K562 (cell line): ENCODE data around the gene CPED1. TPM values are rescaled to one million over a fixed set of nuclear protein-coding genes. Genes with fewer than 3 reads are reported as not detected.

Experiments
- ATF1 ChIP-seq, 2 experiments: fragments of 450-650 bp in 1 of 2; IDR thresholded peaks; 2 replicates each; pipeline ENCODE4 v1.6.1; 2016; ENCODE audit warnings: missing compliant biosample characterization in 1 of 2, missing genetic modification characterization in 1 of 2
- CTBP1 ChIP-seq: fragments of 450-650 bp; IDR thresholded peaks from 2 replicates; pipeline ENCODE4 v1.6.1; 2016; ENCODE audit warnings: borderline replicate concordance
- NR4A1 ChIP-seq, 2 experiments: fragments of 250-450 bp in 1 of 2; fragments of 450-650 bp in 1 of 2; sonication (Bioruptor Pico) in 1 of 2; IDR thresholded peaks; 2 replicates each; pipeline versions ENCODE4 v1.4.0 to v1.6.1; 2016 to 2020; ENCODE audit warnings: mild to moderate bottlenecking in 2 of 2, missing compliant biosample characterization in 1 of 2, missing genetic modification characterization in 1 of 2, moderate library complexity in 1 of 2
- RBBP5 ChIP-seq: fragments of 200-600 bp; sonication (generic); IDR thresholded peaks from 2 replicates; pipeline ENCODE4 v1.6.1; 2012; ENCODE audit warnings: borderline replicate concordance, mild to moderate bottlenecking, low read length, control low read depth, inconsistent platforms; ENCODE audit not compliant: insufficient read depth, poor library complexity, severe bottlenecking
- SREBF2 ChIP-seq: sonication (generic); formaldehyde crosslinking; IDR thresholded peaks from 2 replicates; pipeline ENCODE4 v1.4.0; 2020; ENCODE audit warnings: mild to moderate bottlenecking, missing genetic modification reagents
- ZNF354B ChIP-seq: fragments of 250-450 bp; sonication (Bioruptor Pico); IDR thresholded peaks from 2 replicates; pipeline ENCODE4 v1.4.0; 2020
- ZNF707 ChIP-seq: fragments of 250-450 bp; sonication (Bioruptor Pico); conservative IDR thresholded peaks from 2 replicates; pipeline ENCODE4 v1.8.0; 2022; ENCODE audit warnings: inconsistent platforms, mild to moderate bottlenecking, moderate library complexity
- polyA plus RNA-seq, 8 experiments: library from polyadenylated mRNA; depleted of rRNA in 4 of 8; stranded (reverse) in 5 of 8; unstranded in 3 of 8; fragments of >200 nt; fragmentation: Nextera tagmentation in 2 of 8; fragmentation: Illumina TruSeq in 1 of 8; extraction: Ambion mirVana in 2 of 8; extraction: Trizol in 1 of 8; gene quantifications; 2 replicates each; pipeline versions ENCODE4 v1.2.1 to v1.2.3, GENCODE V29; 2011 to 2014; ENCODE audit warnings: inconsistent platforms in 1 of 8, missing spikeins in 1 of 8
- total RNA-seq, 7 experiments: library from RNA; depleted of rRNA in 6 of 7; stranded (reverse); fragments of >200 nt in 6 of 7; fragmentation: Illumina TruSeq in 2 of 7; extraction: Trizol in 2 of 7; gene quantifications; 2 replicates each; pipeline versions ENCODE4 v1.2.1 to v1.2.3, GENCODE V29; 2011 to 2021; ENCODE audit warnings: low replicate concordance in 1 of 7
- TF ChIP-seq, protein P1 (sequence below), 2 experiments: fragments of 450-650 bp; IDR thresholded peaks; 2 replicates each; pipeline ENCODE4 v1.6.1; 2018; ENCODE audit warnings: mild to moderate bottlenecking in 2 of 2, low read depth in 1 of 2; ENCODE audit not compliant: partially characterized antibody in 2 of 2
- TF ChIP-seq, protein P2 (sequence below): fragments of 450-650 bp; formaldehyde crosslinking; IDR thresholded peaks from 2 replicates; pipeline ENCODE4 v1.4.0; 2020; ENCODE audit warnings: mild to moderate bottlenecking, moderate library complexity
- TF ChIP-seq, protein P3 (sequence below), 2 experiments: IDR thresholded peaks; 2 replicates each; pipeline ENCODE4 v1.6.1; 2011; ENCODE audit warnings: borderline replicate concordance in 1 of 2, control low read depth in 1 of 2, low read depth in 1 of 2, low read length in 1 of 2, mild to moderate bottlenecking in 1 of 2, mixed read lengths in 1 of 2, moderate library complexity in 1 of 2; ENCODE audit not compliant: insufficient read depth in 1 of 2, insufficient read length in 1 of 2, poor library complexity in 1 of 2, severe bottlenecking in 1 of 2; ENCODE audit errors: extremely low read depth in 1 of 2
- TF ChIP-seq, protein P4 (sequence below): fragments of 250-450 bp; sonication (Bioruptor Pico); IDR thresholded peaks from 2 replicates; pipeline ENCODE4 v1.5.0; 2022; ENCODE audit warnings: mild to moderate bottlenecking
- TF ChIP-seq, protein P5 (sequence below): fragments of 250-450 bp; sonication (Bioruptor Pico); IDR thresholded peaks from 2 replicates; pipeline ENCODE4 v1.4.0; 2020; ENCODE audit warnings: mild to moderate bottlenecking, moderate library complexity

The CPED1 gene
- total and polyA plus RNA-seq, 9 of the 15 experiments (the other 6 are each of a cell fraction or from before 2014, with no cell fraction given) = 195 to 393 (median 290) TPM

DNA sequence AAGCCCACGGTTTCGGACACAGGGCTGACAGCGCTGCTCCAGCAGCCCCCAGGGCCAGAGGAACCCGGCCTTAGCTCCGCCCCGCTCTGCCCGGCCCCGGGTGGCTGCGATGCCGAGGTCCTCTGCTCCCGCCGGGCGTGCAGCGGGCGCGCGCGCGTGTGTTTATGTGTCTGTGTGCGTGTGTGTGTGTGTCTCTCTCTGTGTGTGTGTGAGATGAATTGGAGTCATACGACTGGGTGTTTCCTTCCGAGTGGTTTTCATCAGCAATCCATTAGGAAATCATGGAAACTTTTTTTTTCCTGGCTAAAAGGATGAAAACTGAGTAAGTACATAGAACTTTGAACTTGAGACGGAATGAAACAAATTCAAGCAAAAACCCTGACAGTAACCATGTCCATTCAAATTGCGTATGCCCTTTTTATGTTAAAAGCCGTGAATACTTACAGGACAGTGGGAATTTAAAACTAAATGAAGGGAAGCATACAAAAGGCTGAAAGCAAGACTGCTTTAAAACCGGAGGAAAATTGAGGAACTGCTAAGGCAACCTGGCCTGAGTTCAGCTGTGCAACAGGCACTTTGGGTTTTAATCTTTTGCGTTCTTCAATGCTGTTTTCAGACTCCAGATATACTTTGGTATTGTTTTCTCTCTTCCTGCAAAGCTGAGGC is at the start of gene CPED1 (continued):
- TF ChIP-seq, protein P1, sequence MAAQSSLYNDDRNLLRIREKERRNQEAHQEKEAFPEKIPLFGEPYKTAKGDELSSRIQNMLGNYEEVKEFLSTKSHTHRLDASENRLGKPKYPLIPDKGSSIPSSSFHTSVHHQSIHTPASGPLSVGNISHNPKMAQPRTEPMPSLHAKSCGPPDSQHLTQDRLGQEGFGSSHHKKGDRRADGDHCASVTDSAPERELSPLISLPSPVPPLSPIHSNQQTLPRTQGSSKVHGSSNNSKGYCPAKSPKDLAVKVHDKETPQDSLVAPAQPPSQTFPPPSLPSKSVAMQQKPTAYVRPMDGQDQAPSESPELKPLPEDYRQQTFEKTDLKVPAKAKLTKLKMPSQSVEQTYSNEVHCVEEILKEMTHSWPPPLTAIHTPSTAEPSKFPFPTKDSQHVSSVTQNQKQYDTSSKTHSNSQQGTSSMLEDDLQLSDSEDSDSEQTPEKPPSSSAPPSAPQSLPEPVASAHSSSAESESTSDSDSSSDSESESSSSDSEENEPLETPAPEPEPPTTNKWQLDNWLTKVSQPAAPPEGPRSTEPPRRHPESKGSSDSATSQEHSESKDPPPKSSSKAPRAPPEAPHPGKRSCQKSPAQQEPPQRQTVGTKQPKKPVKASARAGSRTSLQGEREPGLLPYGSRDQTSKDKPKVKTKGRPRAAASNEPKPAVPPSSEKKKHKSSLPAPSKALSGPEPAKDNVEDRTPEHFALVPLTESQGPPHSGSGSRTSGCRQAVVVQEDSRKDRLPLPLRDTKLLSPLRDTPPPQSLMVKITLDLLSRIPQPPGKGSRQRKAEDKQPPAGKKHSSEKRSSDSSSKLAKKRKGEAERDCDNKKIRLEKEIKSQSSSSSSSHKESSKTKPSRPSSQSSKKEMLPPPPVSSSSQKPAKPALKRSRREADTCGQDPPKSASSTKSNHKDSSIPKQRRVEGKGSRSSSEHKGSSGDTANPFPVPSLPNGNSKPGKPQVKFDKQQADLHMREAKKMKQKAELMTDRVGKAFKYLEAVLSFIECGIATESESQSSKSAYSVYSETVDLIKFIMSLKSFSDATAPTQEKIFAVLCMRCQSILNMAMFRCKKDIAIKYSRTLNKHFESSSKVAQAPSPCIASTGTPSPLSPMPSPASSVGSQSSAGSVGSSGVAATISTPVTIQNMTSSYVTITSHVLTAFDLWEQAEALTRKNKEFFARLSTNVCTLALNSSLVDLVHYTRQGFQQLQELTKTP (IDR thresholded peaks at IDR 0.05; ENCODE audit: low read depth in 1 of 2, partially characterized antibody in 2 of 2) = peak; percentile 31 to 91
- TF ChIP-seq RBBP5 = peak; percentile 94
- TF ChIP-seq, protein P2, sequence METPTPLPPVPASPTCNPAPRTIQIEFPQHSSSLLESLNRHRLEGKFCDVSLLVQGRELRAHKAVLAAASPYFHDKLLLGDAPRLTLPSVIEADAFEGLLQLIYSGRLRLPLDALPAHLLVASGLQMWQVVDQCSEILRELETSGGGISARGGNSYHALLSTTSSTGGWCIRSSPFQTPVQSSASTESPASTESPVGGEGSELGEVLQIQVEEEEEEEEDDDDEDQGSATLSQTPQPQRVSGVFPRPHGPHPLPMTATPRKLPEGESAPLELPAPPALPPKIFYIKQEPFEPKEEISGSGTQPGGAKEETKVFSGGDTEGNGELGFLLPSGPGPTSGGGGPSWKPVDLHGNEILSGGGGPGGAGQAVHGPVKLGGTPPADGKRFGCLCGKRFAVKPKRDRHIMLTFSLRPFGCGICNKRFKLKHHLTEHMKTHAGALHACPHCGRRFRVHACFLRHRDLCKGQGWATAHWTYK (CRISPR knock-in tag) = peak; percentile 49
- no peak for TF ChIP-seq SREBF2 (CRISPR knock-in tag)
- TF ChIP-seq, protein P3, sequence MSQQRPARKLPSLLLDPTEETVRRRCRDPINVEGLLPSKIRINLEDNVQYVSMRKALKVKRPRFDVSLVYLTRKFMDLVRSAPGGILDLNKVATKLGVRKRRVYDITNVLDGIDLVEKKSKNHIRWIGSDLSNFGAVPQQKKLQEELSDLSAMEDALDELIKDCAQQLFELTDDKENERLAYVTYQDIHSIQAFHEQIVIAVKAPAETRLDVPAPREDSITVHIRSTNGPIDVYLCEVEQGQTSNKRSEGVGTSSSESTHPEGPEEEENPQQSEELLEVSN (IDR thresholded peaks at IDR 0.05; ENCODE audit: borderline replicate concordance in 1 of 2, extremely low read depth in 1 of 2, insufficient read depth in 1 of 2, insufficient read length in 1 of 2, low read depth in 1 of 2, low read length in 1 of 2, poor library complexity in 1 of 2, severe bottlenecking in 1 of 2) = no peak
- TF ChIP-seq, protein P4, sequence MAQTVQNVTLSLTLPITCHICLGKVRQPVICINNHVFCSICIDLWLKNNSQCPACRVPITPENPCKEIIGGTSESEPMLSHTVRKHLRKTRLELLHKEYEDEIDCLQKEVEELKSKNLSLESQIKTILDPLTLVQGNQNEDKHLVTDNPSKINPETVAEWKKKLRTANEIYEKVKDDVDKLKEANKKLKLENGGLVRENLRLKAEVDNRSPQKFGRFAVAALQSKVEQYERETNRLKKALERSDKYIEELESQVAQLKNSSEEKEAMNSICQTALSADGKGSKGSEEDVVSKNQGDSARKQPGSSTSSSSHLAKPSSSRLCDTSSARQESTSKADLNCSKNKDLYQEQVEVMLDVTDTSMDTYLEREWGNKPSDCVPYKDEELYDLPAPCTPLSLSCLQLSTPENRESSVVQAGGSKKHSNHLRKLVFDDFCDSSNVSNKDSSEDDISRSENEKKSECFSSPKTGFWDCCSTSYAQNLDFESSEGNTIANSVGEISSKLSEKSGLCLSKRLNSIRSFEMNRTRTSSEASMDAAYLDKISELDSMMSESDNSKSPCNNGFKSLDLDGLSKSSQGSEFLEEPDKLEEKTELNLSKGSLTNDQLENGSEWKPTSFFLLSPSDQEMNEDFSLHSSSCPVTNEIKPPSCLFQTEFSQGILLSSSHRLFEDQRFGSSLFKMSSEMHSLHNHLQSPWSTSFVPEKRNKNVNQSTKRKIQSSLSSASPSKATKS (CRISPR knock-in tag) = no peak
- TF ChIP-seq ATF1 (CRISPR knock-in tag; IDR thresholded peaks at IDR 0.05) = no peak
- TF ChIP-seq ATF1 (tag; IDR thresholded peaks at IDR 0.05) = peak; percentile 43; the same call in 1 of the 2 replicates
- TF ChIP-seq ZNF354B (CRISPR knock-in tag) = no peak
- 0 out of 2 replicates have a peak, but pooled peaks have one; percentile 50 for TF ChIP-seq ZNF707 (CRISPR knock-in tag)
- TF ChIP-seq, protein P5, sequence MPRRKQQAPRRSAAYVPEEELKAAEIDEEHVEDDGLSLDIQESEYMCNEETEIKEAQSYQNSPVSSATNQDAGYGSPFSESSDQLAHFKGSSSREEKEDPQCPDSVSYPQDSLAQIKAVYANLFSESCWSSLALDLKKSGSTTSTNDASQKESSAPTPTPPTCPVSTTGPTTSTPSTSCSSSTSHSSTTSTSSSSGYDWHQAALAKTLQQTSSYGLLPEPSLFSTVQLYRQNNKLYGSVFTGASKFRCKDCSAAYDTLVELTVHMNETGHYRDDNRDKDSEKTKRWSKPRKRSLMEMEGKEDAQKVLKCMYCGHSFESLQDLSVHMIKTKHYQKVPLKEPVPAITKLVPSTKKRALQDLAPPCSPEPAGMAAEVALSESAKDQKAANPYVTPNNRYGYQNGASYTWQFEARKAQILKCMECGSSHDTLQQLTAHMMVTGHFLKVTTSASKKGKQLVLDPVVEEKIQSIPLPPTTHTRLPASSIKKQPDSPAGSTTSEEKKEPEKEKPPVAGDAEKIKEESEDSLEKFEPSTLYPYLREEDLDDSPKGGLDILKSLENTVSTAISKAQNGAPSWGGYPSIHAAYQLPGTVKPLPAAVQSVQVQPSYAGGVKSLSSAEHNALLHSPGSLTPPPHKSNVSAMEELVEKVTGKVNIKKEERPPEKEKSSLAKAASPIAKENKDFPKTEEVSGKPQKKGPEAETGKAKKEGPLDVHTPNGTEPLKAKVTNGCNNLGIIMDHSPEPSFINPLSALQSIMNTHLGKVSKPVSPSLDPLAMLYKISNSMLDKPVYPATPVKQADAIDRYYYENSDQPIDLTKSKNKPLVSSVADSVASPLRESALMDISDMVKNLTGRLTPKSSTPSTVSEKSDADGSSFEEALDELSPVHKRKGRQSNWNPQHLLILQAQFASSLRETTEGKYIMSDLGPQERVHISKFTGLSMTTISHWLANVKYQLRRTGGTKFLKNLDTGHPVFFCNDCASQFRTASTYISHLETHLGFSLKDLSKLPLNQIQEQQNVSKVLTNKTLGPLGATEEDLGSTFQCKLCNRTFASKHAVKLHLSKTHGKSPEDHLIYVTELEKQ = no peak
- no peak for TF ChIP-seq NR4A1 (CRISPR knock-in tag; IDR thresholded peaks at IDR 0.05)
- TF ChIP-seq NR4A1 (tag; IDR thresholded peaks at IDR 0.05) = no peak
- TF ChIP-seq CTBP1 = peak; percentile 78; the same call in 1 of the 2 replicates
